ENCODE results near the gene PEX14.
"Not testable (repeated sequence)": the region's sequence is repeated elsewhere in the genome, so short reads cannot be mapped to it uniquely, and the experiment has no call there.

Gene PEX14

GRCh38 chr1:10495952-10496351 lies 21.2 kb downstream of the PEX14 start:
- TF ChIP-seq CTCF (conservative IDR thresholded peaks at IDR 0.05; ENCODE audit: low read depth, low read length): no peak
- H3K4me3 ChIP-seq (ENCODE audit: low read length): no peak overlapping the region
- DNase-seq (ENCODE audit: low read depth): no peak

- no peak for DNase-seq (ENCODE audit: low read depth)
- TF ChIP-seq CTCF (conservative IDR thresholded peaks at IDR 0.05; ENCODE audit: low read depth, low read length): no peak
- no peak overlapping the region for H3K4me3 ChIP-seq (ENCODE audit: low read length)
Measured at GRCh38 chr1:10497109-10497508, 22.4 kb downstream of the PEX14 start.

GRCh38 chr1:10498231-10498630 lies 23.5 kb downstream of the PEX14 start:
- H3K4me3 ChIP-seq (ENCODE audit: low read length): no peak overlapping the region
- no peak for TF ChIP-seq CTCF (conservative IDR thresholded peaks at IDR 0.05; ENCODE audit: low read depth, low read length)
- DNase-seq (ENCODE audit: low read depth): no peak

GRCh38 chr1:10502206-10502605 lies 27.5 kb downstream of the PEX14 start:
- no peak overlapping the region for H3K4me3 ChIP-seq (ENCODE audit: low read length)
- no peak for DNase-seq (ENCODE audit: low read depth)
- no peak for TF ChIP-seq CTCF (conservative IDR thresholded peaks at IDR 0.05; ENCODE audit: low read depth, low read length)

GRCh38 chr1:10504249-10504648 lies 29.5 kb downstream of the PEX14 start:
- DNase-seq (ENCODE audit: low read depth): no peak
- TF ChIP-seq CTCF (conservative IDR thresholded peaks at IDR 0.05; ENCODE audit: low read depth, low read length): no peak
- no peak overlapping the region for H3K4me3 ChIP-seq (ENCODE audit: low read length)

- not testable (repeated sequence) for DNase-seq (ENCODE audit: low read depth); H3K4me3 ChIP-seq (ENCODE audit: low read length)
Measured at GRCh38 chr1:10506046-10506676, 31.4 kb downstream of the PEX14 start.

- no peak for DNase-seq (ENCODE audit: low read depth)
- no peak for TF ChIP-seq CTCF (conservative IDR thresholded peaks at IDR 0.05; ENCODE audit: low read depth, low read length)
- H3K4me3 ChIP-seq (ENCODE audit: low read length): no peak overlapping the region
Measured at GRCh38 chr1:10506677-10507047, 31.9 kb downstream of the PEX14 start.
